Mesodermal cell (in vitro differentiated cells): ENCODE results near the gene SCN9A.
A peak's percentile ranks its signal among the peaks of the same experiment; 100 is the strongest.

Source experiments
- H3K27ac ChIP-seq: 2 replicates; pipeline ENCODE4 v1.7.0; 2013; ENCODE audit warnings: mild to moderate bottlenecking, low read depth, low read length, moderate library complexity; ENCODE audit not compliant: severe bottlenecking
- H3K36me3 ChIP-seq: 2 replicates; pipeline ENCODE4 v1.7.1; 2013; ENCODE audit warnings: mild to moderate bottlenecking, low read length, moderate library complexity; ENCODE audit not compliant: control insufficient read depth, insufficient read depth
- H3K4me1 ChIP-seq: one replicate; pipeline ENCODE4 v1.7.1; 2013; ENCODE audit warnings: mild to moderate bottlenecking, low read length; ENCODE audit not compliant: insufficient read depth, control insufficient read depth, poor library complexity, severe bottlenecking
- H3K4me3 ChIP-seq: 2 replicates; pipeline ENCODE4 v1.7.0; 2013; ENCODE audit warnings: low read length, control low read depth, mild to moderate bottlenecking; ENCODE audit not compliant: insufficient read depth, poor library complexity, severe bottlenecking; ENCODE audit errors: extremely low read depth
- H3K9me3 ChIP-seq: 2 replicates; pipeline ENCODE4 v1.7.1; 2013; ENCODE audit warnings: mild to moderate bottlenecking, low read length, moderate library complexity; ENCODE audit not compliant: control insufficient read depth
- WGBS, 2 experiments: methylation state at CpG; one replicate each; pipeline ENCODE4 v1.1.5; 2013; ENCODE audit warnings: missing lambda C conversion rate in 2 of 2; ENCODE audit not compliant: insufficient coverage in 2 of 2; 5-methylcytosine and 5-hydroxymethylcytosine counted together

SCN9A gene

DNA sequence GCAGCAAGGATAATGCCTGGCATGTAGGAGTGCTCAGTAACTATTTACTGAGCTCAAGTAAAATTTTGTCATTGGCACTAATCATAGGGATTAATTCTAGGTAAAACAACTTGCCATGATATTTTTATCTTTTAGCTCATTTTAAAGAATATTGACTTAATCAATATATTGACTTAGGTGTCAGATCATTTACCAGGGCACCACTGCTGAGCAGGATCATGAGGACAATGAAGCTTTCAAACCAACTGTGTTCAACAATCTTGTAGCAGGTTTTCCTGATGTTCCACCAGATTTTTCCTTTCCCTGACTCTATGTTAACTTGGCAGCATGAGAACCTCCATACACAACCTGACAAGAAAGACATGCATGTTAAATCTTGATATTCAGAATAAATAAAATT, 133.4 kb downstream of the SCN9A start:
- H3K4me3 ChIP-seq = no peak overlapping the region

DNA sequence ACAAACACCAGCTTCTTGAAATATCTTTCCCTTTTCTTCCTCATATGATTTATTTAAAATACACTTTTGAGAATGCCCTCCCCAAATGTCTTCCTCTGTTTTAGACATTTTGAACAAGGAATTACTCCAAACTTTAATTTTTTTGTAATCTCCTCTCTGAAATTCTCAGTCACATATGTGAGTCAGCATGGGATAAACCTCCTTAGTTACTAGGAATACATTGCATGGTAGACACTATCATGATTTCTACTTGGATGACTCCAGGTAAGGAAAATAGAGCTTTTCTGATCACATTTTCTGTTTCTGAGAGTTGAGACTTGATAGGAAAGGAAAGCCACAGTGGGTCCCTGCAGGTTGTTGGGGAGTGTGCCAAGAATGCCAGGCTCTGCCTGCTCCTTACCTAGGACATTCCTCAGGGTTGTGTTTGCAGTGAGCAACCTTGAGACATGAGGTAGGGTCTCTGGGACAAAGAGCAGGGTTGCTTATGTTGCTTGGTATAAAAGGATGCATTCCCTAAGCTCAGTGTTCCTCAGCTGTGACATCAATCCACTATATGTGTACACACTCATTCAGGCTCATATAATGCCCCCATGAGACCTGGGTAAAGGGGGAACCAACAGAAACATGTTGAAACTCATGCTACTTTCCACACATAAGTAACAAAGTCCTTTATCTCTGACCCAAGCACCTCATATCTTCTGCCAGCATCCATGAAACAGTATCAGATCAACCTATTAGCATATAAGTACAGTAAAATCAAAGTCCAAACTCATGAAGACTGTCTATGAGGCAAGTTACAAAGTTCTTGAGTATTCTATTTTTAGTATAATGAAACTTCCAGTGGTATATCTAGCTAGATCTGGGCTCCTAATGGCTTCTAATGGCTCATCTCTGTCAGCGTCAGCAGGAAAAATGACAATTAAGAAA, 135.1 kb downstream of the SCN9A start:
- H3K27ac ChIP-seq = no peak overlapping the region
- no peaks in the 10 kb centered on the region for H3K9me3 ChIP-seq
- peaks cover 3% of the 10 kb centered on the region for H3K4me1 ChIP-seq
- H3K36me3 ChIP-seq = no peaks in the 10 kb centered on the region
- H3K4me3 ChIP-seq = no peak overlapping the region
- WGBS, 2 experiments = no CpG with 5 or more reads among the region's 1 CpG

More for the DNA sequence above, 133.4 kb downstream of the SCN9A start:
- H3K36me3 ChIP-seq = no peaks in the 10 kb centered on the region
- no peaks in the 10 kb centered on the region for H3K9me3 ChIP-seq
- H3K27ac ChIP-seq = no peak overlapping the region
- peaks cover 3% of the 10 kb centered on the region for H3K4me1 ChIP-seq

DNA sequence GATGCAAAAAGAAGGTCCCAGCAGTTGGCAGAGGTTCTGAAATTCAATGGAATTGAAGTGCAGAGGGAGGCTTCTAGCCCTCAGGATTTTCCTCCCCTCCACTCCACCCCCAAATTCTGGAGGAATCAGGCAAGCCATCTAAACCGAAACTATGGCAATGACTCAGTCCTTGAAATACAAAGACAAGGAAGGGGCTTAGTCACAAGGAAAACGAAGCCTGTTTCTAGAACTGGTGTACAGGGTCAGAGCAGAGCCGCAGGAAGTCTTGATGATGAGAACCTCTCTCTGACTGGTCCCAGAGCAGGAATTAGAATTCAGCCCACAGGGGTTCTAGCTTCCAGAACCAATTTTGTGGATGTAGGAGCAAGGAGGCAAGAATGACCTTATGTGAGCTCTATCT, 136.2 kb downstream of the SCN9A start:
- H3K4me1 ChIP-seq = peaks cover 3% of the 10 kb centered on the region
- H3K36me3 ChIP-seq = no peaks in the 10 kb centered on the region
- H3K27ac ChIP-seq = peak overlapping the region; percentile 65
- no peaks in the 10 kb centered on the region for H3K9me3 ChIP-seq
- 62 to 67% methylated on average over 3 of the region's 3 CpGs for WGBS, 2 experiments
- H3K4me3 ChIP-seq = no peak overlapping the region

DNA sequence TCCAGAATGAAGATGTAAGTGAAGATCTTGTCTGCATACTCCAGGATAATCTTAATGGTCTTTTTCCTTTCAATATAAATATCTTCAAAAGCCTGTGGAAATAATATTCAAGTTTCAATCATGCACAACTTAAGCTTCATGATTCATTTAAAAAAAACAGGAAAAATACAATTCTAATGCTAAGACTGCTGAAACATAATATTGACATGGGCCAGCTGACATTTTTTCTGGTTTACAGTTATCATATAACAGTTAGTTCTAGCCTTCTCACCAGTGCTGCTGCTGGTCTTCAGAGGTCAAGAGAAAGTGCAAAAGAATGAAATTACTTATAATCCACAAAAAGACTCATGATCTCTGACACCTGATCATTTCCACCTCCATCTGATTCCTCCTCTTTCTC, 137.6 kb downstream of the SCN9A start:
- no peaks in the 10 kb centered on the region for H3K9me3 ChIP-seq
- H3K4me3 ChIP-seq = no peak overlapping the region
- H3K4me1 ChIP-seq = peaks cover 3% of the 10 kb centered on the region
- no peak overlapping the region for H3K27ac ChIP-seq
- H3K36me3 ChIP-seq = no peaks in the 10 kb centered on the region

DNA sequence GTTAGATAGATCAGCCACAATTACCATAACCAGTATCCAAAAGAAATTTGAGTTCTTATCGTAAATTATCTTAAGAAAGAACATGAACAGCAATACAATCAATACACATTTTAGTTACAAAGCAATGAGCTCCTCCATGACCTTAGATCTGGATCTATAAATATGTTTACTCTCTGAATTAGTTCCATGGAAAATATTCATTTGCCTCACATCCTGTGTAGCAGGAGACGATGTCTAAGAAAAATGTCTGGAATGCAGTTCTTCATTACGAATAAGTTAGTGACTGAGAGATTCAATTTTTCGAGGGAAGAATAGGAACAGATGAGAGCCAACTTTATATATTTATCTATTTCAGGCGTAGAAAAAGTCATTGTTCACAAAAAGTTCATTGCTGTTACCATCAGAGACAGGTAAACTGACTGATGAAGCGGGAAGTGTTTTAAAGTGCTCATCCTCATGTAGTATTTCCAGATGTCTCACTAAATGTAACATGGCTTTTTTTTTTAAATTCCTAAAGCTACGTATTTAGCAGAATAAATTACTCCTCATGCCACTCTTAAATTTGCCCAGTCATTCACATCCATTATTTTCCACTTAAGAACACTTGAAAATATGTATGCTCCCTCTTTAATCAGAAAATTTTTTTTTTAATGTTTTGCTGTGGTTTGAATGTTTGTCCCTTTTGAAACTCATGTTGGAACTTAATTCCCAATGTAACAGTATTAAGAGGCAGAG, 141.5 kb downstream of the SCN9A start:
- H3K36me3 ChIP-seq = no peaks in the 10 kb centered on the region
- no peak overlapping the region for H3K4me3 ChIP-seq
- H3K9me3 ChIP-seq = no peaks in the 10 kb centered on the region
- 79% methylated on average over 2 of the region's 7 CpGs; no CpG with 5 or more reads in 1 of the 2 experiments for WGBS, 2 experiments
- no peaks in the 10 kb centered on the region for H3K4me1 ChIP-seq
- peak overlapping the region; percentile 43 for H3K27ac ChIP-seq

DNA sequence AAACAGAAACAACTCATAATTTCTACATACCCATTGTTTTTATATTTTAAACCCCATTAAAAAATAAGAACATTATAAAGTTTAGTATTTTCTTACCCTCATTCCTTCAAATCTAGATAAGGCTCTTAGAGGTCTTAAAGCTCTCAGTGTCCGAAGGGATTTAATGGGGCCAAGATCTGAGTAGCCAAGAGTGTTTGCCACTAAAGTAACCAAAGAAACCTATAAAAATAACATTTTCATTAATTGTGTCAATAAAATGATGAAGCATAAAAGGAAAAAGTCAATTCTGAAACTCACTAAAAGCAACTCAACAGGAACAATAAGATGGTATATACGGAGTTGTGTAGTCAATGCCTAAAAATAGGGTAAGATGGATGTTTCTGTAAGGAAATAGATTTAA, 142.5 kb downstream of the SCN9A start:
- no peaks in the 10 kb centered on the region for H3K4me1 ChIP-seq
- H3K9me3 ChIP-seq = no peaks in the 10 kb centered on the region
- 100% methylated on average over 1 of the region's 2 CpGs; no CpG with 5 or more reads in 1 of the 2 experiments for WGBS, 2 experiments
- H3K27ac ChIP-seq = no peak overlapping the region
- H3K4me3 ChIP-seq = no peak overlapping the region
- no peaks in the 10 kb centered on the region for H3K36me3 ChIP-seq

DNA sequence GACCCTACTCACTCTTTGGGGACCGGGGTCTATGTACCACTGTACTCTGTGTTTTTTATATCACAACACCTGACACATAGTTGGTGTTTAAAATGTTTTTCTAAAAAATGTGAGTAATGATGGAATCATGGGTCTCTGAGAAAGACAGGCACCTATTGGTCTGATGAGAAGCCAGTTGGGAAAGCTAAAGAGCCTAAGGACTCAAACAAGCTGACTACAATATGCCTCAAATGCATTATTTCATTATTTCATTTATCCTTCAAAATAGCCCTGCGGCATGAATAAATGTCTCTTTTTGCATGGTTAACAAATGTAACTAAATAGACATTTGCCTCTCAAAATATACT, 145.0 kb downstream of the SCN9A start:
- Histone ChIP-seq H3K9me3 (no peaks in the 10 kb centered on the region), H3K27ac (no peak overlapping the region), H3K4me3 (no peak overlapping the region), H3K36me3 (no peaks in the 10 kb centered on the region), H3K4me1 (no peaks in the 10 kb centered on the region)
- 100% methylated on average over 1 of the region's 2 CpGs; no CpG with 5 or more reads in 1 of the 2 experiments for WGBS, 2 experiments

DNA sequence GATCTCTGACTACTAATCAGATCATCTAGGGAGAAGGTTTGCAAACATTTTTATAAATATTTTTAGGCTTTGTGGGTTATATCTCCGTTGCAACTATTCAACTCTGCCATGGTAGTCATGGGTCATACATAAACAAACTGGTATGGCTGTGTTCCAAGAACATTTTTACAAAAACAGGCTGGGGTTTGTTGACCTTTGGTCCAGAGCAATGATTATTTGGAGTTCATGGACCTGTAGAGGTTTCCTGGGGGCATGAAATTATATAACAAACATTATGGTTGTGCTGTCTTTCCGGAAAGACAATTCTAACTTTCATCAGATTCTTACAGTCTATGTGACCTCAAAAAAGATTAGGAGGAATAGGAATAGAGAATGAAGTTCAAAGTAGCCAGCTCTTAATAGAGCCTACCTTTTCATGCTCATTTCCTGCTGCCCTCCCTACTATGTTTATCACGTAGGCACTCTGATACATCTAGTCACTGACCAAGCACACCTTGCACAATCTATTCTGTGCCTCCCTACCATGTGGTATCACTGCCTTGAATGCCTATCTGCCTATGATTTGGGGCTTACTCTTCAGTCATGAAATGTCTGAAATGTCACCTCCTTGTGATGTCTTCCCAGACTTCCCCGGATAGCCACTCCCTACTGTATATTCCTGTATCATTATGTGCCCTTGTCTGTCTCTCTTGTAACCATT, 145.6 kb downstream of the SCN9A start:
- Histone ChIP-seq H3K4me3 (no peak overlapping the region), H3K27ac (no peak overlapping the region), H3K9me3 (no peaks in the 10 kb centered on the region), H3K36me3 (no peaks in the 10 kb centered on the region), H3K4me1 (no peaks in the 10 kb centered on the region)
- WGBS, 2 experiments = 95 to 96% methylated on average over 2 of the region's 4 CpGs

DNA sequence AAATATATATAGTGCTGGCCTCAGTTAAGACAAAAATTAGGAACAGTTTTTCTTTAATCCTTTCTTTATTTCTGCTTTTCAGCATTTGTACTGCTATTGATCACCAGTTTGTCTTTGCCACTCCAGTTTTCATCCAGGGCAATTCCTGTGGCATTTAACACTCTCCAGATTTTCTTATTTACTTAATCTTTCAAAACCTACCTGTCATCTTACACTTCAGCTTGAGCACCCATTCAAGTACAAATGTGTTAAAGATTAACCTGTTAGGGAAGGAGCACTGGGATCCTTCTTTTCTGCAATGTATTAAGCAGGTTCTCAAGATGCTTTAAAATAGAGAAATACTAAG, 146.1 kb downstream of the SCN9A start:
- H3K9me3 ChIP-seq = no peaks in the 10 kb centered on the region
- no peak overlapping the region for H3K27ac ChIP-seq
- no peaks in the 10 kb centered on the region for H3K4me1 ChIP-seq
- no peak overlapping the region for H3K4me3 ChIP-seq
- H3K36me3 ChIP-seq = no peaks in the 10 kb centered on the region

DNA sequence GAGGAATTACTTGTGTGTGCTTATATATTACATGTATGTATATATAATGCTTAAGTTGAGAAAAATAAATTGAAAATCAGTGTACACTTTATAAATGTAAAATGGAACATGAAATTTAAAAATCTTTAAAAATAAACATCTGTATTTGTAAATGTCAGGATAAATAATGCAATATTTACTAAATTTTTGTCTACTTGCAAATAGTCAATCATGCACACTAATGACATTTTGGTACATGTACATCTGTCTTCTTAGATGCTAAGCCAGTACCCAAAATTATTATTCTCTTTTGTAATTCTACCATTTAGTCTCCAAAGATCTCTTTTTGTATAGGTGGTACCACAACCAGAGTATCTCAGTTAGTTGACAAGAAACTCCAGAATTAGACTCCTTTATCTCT, 151.5 kb downstream of the SCN9A start:
- Histone ChIP-seq H3K9me3 (no peaks in the 10 kb centered on the region), H3K27ac (no peak overlapping the region), H3K36me3 (no peaks in the 10 kb centered on the region), H3K4me3 (no peak overlapping the region), H3K4me1 (no peaks in the 10 kb centered on the region)

DNA sequence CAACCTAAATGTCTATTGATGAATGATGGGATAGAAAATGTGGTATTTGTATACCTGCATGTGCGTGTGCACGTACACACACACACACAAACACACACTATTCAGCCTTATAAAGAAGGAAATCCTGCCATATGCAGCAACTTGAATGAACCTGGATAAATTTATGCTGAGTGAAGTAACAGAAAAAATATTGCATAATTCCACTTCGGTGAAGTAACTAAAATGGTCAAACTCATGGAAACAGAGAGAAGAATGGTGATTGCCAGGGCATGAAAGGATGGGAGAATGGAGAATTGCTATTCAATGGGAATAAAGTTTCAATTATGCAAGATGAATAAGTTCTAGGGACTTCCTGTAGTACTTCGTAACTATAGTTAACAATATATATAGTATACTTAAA, 152.4 kb downstream of the SCN9A start:
- Histone ChIP-seq H3K36me3 (no peaks in the 10 kb centered on the region), H3K9me3 (no peaks in the 10 kb centered on the region), H3K27ac (no peak overlapping the region), H3K4me3 (no peak overlapping the region), H3K4me1 (no peaks in the 10 kb centered on the region)
- WGBS, 2 experiments = 89 to 100% methylated on average over 1 of the region's 4 CpGs
